HG03558 (cell line): ENCODE results near the gene PKDCC.
"Not testable (repeated sequence)": the region's sequence is repeated elsewhere in the genome, so short reads cannot be mapped to it uniquely, and the experiment has no call there.

Experiments
- ATAC-seq: cut with Tn5 transposase; IDR thresholded peaks from one replicate; pipeline ENCODE4 v1.9.1; 2021; ENCODE audit warnings: moderate number of reproducible peaks; ENCODE audit not compliant: unreplicated experiment; ENCODE audit errors: extremely low read depth

PKDCC gene

GRCh38 chr2:42084231-42084671, 36.4 kb downstream of the PKDCC start:
- ATAC-seq, result no peak

- not testable (repeated sequence) for ATAC-seq
Observed at GRCh38 chr2:42085070-42085469, 37.2 kb downstream of the PKDCC start.

- no peak for ATAC-seq
Observed at GRCh38 chr2:42085706-42086487, 38.1 kb downstream of the PKDCC start.

GRCh38 chr2:42086500-42086953, 38.7 kb downstream of the PKDCC start:
- no peak for ATAC-seq

GRCh38 chr2:42087137-42087856, 39.5 kb downstream of the PKDCC start:
- ATAC-seq, result no peak

- ATAC-seq, result no peak
Observed at GRCh38 chr2:42087857-42088195, 40.0 kb downstream of the PKDCC start.

DNA sequence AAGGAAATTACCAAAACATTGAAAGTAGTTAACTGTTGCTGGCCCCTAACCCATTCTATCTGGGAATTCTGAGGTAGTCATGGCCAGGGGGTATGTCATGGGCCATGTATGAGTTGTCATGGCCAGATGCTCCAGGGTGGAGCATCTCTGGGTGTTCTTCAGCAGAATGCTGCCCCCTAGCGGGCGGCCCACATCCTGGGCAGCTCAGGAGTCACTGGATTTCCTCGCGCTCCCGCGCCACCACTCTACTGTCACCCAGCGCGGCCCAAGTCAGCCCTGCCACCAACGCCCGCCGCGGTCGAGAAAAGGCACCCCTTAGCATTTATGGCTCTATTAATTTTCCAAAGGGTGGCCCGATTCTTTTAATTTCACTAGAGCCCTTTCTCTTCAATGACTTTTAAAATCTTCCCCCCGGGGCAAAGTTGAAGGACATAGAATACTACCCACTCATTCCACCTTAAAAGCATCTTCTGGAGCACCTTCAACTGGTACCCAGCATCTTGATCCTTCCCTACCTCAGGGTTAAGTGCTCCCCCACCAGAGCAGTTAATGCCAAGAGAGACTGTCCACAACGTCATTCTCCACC, 41.6 kb downstream of the PKDCC start:
- peak; percentile 74 for ATAC-seq

- ATAC-seq, result no peak
Observed at GRCh38 chr2:42090216-42090615, 42.4 kb downstream of the PKDCC start.

GRCh38 chr2:42091671-42092070, 43.9 kb downstream of the PKDCC start:
- ATAC-seq, result no peak

DNA sequence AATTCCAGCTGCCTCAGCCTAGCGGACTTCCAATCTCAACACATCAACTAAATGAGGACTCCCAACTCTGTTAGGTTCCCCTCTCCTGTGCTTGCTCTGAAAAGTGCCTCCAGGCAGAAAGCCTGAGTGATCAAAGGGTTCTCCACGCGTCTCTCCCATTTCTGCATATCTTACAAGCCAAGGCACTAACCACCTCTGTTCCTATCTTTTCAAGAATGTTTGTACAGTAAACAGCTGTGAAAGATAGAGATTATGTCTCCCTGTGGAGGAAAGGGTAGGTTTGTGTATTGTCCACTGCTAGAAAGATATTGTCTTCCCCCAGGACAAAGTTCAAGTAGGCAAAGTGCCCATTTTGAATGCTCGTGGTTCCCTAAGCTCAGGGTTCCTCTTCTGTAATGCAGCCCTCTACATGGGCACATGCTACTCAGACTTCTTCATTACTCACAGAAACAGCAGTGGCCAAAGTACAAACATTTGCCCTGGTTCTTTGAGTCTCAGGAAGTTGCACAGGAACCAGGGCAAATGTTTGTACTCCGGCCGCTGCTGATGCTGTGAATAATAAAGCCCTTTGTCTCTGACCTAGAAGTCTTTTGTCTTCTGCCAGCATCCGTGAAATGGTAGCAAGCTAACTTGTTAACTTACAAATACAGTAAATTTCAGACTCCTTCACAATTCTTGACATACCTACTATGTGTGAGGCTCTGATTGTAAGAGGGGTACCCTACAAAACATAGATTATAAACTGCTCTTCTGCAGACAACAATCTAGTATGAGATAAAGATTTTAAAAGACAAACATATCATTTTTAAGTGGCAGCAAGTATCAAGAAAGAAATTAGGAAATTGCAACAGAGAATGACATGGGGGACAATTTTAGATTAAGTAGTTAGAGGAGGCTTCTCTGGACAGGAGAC, 44.5 kb downstream of the PKDCC start:
- ATAC-seq, result no peak

DNA sequence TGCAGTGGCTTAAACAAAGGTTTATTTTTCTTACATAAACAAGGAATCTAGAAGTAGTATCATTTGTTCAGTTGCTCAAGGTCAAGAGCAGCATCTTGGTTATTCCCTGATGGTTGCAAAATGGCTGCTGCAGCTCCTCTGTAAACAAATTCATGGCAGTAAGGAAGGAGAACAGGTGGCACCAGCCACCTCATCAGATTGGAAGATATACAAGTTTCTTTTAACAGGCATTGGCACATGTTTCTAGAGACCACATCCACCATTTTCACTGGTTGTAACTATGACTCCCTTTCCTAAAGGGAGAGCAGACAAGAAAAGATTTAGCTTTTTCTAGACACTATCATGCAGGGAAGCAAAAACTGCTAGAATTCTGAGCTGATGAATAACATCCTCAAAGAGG, 46.3 kb downstream of the PKDCC start:
- ATAC-seq, result no peak

- ATAC-seq, result no peak
Observed at GRCh38 chr2:42095923-42096408, 48.1 kb downstream of the PKDCC start.

DNA sequence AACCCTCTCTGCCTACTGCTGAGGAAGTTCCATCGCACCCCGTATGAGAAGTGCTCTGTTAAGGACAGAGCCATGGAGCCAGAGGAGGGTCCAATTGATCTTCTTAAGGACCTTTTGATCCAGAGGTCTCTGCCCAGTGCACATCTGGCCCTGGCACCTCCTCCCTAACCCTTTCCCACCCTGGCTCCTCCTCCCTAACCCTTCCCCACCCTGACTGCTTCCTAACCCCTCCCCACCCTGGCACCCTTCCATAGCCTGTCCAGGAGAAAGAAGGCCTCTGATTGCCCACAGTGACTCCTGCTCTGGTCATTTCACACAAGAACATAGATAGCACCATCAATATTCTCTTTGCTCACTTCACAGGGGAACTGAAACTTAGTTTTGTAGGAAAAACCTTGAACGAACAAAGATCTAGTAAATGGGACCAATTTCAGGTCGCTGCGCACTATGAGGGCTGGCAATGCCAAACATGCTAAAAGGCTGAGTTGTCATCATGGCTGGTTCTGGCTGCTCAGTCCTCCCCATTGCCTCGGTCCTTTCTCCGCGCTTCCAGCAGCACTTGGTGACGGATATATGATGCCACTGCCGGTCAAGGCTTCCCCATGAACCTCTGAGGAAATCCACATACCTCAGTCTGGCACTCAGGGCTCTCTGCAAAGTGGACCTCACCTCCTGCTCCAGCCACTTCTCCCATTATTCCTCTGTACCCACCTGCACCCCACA, 49.2 kb downstream of the PKDCC start:
- ATAC-seq, result peak; percentile 44

- ATAC-seq, result no peak
Observed at GRCh38 chr2:42098571-42099437, 51.0 kb downstream of the PKDCC start.

DNA sequence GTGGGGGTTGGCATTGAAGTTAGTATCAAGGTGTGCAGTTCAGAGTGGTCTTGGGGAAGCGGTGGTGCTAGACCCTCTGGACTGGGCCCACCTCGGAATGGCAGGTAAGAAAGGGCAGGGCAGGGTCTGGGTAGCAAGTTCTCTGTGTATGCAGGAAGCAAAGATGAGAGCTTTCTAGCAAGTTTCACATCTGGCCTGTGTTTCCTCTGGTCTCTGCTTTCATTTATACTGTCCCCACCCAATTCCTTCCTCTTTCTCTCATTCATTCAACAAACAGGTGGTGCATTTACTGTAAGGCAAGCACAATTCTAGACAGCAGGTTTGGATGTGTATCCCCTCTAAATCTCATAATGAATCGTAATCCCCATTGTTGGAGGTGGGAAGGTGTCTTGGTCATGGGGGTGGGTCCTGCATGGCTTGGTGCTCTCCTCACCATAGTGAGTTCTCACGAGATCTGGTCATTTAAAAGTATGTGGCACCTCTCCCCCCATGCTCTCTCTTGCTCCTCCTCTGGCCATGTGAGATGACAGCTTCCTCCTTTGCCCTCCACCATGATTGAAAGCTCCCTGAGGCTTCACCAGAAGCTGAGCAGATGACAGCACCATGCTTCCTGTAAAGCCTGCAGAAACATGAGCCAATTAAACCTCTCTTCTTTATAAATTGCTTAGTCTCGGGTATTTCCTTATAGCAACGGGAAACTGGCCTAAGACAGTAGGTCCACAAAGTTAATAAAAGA, 51.8 kb downstream of the PKDCC start:
- no peak for ATAC-seq

GRCh38 chr2:42100683-42101205, 52.9 kb downstream of the PKDCC start:
- ATAC-seq, result no peak

DNA sequence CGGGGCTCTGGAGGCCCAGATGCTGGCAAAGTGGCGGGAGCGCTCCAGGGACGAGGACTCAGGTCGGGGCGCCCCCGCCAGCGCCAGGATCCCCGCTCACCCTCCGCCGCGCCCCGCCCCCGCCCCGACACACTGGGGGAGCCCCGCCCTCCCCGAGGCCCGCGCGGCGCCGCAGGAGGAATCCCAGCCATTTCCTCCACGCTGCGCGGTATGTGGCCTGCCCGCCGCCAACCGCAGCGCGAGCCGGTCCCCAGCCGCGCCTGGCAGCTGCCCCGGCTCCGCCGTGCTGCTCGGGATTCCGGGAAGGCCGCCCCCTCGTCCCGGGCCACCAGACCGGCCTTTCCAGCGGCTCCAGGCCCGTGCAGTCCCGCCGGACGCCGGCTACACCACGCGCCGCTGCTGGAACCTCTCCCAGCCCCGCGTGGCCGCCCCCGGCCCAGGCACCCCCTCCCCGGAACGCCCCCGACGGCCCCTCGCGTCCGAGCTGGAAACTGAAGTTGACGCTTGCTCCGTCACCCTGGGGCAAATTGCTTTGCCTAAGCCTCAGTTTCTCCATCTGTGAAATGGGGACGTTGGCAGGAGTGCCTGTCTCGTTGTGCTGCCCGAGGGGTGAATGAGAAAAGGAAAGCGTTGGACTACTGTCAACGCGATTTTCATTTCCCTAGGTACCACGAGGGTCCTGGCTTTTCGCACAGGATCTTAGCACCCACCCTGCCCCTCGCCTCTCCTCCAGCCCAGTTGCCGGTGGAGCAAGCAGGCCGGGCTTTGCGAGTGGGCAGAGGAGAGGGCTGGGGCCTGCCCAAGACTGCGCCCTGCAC, 53.6 kb downstream of the PKDCC start:
- no peak for ATAC-seq
